ENCODE measurements around the gene RAD9A.

RAD9A gene

DNA sequence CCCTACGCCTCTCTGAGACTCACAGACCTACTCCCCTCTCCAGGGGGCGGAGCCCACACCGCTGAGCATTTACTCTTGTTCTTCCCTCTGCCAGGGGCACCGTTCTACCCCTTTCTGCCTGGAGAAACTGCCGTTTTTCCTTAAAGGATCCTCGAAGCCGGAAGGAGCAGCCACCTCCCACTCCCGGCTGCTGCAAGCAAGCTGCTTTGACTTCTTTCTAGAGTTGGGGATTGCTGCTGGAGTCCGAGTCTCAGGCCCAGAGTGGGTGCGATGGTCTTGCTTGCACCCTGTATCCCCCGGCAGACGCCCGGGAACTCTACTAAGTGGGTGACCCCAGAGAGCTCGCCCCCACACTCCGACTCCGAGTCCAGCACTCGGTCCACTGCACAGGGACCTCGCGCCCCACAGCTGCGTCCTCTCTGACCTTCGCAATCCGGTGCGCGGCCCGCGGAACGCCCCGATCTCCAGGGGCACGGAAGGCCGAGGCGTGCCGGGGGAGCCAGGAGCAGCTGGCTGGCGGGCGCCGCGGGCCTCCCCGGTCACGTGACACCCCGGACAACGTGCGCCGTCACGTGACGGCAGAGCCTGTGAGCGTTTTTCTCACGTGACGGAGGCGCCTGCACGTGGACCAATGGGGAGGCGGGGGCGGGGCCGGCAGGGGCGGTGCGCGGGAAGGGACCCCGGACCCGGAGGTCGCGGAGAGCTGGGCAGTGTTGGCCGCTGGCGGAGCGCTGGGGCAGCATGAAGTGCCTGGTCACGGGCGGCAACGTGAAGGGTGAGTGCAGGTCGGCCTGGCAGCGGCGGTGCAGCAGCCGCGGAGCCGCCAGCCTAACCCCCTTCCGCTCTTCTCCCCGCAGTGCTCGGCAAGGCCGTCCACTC is at the start of gene RAD9A:
Gene RAD9A (plus strand): TSS at position 683 of the 879 bp plus-strand sequence. CDS start 59 bp downstream, at position 742.
- peak; percentile 88 for DNase-seq

DNA sequence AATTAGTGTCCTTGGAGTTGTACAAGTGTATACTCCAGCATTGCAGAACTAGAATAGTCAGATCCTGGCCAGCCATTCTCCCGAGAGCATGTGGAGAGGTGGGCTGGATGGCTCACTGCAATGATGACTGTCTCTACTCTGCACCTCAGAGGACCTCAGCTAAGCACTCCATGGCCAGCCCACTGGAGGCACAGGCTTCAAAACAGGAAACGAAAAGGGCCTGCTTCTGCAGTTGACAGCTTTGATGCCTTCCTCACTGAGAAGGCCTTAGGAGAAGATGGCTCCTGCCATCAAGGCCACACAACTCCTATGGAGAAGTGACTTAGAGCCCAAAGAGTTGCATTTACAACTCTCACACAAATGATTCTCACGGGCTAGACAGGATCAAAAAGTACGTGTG is 47.5 kb upstream of the RAD9A start:
- DNase-seq = no peak

DNA sequence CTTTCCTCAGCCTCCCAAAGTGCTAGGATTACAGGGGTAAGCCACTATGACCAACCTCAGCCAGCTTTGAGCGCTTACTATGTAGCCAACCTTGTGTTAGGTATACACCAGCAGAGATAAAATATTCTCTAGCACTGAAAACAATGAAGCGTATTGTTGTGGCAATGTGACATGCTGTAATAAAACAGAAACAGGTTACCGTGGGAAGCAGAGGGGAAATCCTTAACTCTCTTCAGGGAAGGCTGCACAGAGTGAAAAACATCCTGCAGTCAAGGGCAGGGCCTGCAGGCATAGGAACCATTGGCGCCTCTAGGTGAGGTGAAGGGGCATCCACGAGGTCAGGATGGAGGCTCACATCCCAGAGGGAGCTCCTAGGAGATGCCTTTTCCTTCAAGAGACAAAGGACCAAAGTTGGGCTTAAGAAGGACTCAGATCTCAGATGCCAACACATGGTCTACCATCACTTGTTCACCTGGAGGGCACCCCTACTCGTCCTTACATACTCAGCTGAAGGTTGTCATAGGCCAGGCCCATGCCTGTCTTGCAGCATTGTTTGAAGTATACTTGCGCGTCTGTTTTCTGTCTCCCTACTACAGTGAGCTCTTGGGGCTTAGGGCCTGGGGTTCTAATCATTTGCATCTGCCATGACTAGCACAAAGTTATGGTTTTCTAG is 46.4 kb upstream of the RAD9A start:
- DNase-seq = no peak

DNA sequence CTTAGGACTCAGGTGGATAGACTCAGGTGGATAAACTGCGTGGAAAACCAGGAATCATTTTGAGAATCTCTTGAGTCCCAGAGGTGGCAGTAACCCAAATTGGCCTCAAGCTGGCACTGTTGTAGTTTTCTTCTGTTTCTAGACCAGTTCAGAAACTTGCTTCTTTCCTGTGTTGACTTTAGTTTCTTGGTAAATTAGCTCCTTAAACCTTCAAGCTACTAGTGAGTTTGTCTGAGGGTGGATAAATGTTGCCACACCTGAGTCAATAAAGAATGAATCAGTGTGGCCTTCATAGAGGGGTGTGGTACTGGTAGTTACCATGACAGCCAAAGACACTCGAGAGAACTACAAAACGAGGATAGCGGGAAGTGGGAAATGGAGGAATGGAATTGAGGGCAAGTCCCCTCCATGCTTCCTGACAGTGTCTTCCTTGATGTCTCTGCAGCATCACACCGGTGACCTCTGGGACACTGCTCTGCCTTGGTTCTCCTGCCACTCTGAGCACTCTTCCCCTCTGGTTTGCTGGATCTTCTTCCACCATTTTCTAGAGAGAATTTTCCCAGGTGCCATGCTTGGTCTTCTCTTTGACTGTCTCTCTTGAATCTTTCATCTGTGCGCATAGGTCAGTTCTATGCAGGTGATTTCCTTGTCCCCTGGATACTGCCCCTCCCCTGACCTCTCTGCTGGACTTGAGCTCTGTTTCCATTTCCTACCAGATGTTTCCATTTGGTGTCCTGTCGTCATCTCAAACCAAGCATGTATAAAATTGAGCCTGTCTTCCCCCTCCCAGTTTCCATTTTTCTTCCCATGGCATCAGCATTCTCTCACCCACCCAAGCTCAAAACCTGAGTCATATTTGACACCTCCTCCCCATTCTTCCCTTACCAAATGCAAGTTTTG is 45.6 kb upstream of the RAD9A start:
- no peak for DNase-seq

DNA sequence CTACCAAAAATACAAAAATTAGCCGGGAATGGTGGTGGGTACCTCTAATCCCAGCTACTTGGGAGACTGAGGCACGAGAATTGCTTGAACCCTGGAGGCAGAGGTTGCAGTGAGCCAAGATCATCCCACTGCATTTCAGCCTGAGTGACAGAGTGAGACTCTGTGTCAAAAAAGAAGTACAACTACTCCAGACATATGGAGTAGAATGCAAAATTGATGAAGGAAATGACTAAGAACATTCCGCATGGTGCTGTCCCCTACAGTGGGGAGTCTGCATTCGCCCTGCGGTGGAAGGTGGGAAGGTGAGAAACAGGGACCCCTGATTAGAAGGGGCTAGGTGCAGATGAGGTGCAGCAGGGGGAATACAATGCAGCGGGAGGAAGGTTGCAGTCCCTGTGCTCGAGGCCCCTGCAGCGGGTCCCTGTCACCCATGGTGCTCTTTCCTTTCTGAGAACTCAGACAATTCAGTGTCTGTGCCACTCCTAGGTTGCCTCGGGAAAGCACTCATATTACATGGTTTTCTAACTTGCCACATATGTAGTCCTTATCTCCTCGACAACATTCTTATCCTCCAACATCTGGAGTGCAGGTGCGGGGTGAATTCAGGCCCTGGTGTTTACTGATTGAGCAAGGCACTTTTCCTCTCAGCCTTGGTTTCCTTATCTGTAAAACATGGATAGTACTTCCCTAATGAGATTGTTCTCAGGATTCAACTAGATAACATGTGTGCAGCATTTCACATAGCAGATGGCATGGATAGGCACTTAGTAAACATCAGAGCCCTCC is 43.6 kb upstream of the RAD9A start:
- DNase-seq = peak; percentile 87

DNA sequence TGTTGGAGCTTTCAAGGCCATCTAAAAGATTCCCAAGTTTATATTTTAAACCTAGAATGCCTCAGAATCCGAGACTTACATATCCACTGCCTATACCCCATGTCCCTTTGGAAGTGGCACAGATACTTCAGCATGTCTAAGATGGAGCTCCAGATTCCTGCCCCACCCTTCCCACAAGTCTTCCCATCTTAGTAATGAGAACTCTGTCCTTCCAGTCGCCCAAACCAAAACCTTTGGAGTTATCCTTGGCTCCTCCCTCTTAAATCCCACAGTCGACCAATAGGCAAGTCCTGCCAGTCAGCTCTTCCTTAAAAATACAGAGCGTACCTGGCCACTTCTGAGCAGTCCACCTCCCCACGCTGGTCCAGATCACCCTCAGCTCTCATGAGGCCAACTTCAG is 42.8 kb upstream of the RAD9A start:
- no peak for DNase-seq

DNA sequence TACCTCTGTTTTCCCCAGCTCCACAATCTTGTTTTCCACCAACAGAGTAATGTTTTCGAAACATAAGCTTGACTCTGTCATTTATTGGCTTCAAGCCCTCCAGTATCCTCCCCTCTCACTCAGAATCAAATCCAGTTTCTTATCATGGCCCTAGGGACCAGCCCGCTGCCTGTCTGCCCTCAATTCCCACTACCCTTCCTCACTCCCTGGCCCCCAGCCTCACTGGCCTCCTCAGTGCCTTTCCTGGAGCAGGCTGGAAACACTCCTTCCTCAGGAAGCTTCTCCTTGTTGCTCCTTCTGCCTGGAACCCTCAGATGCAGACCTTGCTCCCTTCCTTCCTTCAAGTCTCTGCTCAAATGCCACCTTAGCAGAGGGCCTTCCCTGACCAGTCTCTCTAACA is 42.3 kb upstream of the RAD9A start:
- no peak for DNase-seq

DNA sequence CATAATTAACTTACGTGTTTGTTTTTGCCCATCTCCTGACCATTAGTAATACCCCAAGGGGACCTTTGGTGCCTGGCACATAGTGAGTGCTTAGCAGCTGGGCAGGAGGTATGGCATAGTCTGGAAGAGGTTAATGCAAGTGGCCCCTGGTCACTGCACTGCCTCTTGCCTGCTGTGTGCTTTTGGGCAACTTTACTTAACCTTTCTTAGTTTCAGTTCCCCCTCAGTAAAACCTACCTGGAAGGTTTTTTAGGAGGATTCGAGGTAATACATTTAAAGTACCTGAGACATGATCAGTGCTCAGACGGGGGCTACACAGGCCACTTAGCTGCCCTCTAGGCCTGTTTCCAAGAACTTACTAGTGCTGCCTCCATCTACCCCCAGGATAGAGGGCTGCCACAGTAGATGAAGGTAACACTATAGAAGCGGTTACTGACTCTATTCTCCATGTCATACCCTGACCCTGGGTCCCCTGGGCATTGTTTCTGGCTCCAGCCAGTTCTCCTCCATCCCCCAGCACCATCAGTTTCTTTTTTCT is 41.8 kb upstream of the RAD9A start:
- DNase-seq = no peak

DNA sequence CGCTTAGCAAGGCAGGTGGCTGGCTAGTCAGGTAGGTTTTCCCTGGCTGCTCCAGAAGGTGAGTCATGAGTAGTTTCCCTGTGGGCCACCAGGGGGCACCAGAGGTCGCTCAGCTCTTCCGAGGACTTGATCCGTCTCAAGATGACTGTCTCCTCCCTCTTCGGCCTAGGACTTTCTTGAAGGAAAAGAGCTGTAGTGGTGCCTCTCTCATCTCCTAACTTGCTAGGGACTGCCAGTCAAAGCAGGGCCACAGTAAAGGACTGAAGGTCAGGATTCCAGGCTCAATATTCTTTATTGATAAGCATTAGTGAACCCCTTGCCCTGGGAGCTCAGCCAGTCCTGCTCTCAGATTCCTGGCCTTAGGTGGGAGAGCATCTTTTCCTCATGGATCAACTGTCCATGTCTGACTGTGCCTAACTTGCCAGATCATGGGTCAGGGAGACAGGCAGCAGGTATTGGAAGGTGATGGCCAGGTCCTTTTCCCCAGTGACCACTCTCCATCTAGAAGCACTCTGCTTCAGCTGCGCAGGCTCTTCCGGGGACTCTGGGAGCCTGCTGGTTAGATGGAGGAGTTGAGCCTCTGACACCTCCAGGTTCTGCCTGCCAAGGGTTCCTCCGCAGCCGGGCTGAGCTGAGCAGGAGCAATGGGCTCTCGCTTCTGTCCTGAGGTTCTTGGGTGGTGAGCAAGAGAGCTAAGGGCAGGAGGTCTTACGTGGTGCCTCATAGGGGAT is 40.3 kb upstream of the RAD9A start:
- peak; percentile 73 for DNase-seq

DNA sequence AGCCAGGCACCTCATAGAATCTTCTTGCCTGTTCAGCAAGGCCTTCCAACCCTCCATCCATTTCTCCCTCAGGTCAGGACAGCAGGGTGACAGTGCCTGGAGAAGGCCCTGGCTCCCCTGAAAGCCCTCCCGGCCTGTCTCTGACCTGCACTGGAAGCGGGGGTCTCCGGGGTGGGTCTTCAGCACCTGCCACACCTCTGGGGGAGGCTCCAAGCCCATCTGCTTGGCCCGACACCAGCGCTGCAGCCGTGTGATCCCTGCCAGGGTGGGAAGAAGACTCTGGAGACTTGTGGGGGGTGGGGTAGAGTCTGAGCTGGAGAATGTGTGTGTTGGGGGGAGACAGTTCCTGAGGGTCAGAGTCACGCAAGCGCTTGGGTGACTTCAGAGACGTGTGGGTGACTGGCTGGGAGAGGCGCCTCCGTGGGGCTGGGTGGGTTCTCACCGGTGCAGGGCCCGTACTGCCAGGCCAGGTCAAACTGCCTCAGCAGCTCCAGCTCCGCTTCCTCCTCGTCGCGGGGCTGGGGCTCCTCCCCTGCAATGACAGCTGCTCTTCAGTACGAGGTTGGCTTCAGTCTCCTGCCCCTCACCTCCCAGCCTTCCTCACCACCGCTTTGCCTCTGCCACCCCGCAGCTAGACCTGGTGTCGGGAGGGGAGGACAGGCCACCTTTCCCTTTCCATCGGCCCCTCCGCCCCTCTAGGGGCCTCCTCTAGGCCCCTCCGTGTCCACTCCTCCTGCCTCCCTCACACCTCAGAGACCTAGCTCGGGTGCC is 39.1 kb upstream of the RAD9A start:
- DNase-seq = peak; percentile 57

DNA sequence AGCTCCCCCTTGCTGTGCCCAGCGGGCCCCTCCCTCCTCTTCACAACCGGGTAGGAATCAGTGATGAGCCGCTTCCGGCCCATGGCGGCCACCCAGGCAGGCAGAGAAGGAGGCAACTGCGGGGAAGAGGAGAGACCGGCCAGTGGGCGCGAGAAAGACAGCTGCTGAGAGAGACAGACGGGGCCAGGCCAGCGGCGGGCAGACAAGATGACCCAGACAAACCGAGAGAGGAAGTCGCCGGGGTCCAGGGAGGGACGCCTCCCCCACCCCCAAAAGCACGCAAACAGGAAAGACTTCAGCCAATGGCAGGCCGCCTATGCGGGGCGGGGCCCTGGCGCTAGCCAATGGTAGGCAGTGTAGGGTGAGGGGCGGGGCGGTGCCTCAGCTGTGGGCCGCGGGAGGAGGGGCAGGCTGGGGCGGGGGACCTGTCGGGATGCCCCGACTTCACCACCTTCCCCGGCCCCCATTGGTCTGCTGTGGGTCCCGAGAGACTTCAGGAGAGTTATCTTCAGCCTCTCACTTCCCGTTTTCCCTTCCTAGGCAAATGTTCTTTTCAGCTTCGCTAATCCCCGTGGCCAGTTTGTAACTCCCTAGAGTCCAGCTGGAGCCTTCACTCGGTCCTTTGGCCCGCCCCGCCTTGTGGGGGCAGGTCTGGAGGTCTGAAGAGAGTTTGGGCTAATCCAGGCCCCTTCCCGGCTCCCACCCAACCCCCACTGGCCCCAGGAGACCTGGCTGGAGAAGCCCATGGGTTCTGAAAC is 38.3 kb upstream of the RAD9A start, which contains the start of gene POLD4:
Gene POLD4 (minus strand): TSS at position 230 of the 758 bp plus-strand sequence. CDS start 147 bp downstream, at position 83.
- peak; percentile 86 for DNase-seq

DNA sequence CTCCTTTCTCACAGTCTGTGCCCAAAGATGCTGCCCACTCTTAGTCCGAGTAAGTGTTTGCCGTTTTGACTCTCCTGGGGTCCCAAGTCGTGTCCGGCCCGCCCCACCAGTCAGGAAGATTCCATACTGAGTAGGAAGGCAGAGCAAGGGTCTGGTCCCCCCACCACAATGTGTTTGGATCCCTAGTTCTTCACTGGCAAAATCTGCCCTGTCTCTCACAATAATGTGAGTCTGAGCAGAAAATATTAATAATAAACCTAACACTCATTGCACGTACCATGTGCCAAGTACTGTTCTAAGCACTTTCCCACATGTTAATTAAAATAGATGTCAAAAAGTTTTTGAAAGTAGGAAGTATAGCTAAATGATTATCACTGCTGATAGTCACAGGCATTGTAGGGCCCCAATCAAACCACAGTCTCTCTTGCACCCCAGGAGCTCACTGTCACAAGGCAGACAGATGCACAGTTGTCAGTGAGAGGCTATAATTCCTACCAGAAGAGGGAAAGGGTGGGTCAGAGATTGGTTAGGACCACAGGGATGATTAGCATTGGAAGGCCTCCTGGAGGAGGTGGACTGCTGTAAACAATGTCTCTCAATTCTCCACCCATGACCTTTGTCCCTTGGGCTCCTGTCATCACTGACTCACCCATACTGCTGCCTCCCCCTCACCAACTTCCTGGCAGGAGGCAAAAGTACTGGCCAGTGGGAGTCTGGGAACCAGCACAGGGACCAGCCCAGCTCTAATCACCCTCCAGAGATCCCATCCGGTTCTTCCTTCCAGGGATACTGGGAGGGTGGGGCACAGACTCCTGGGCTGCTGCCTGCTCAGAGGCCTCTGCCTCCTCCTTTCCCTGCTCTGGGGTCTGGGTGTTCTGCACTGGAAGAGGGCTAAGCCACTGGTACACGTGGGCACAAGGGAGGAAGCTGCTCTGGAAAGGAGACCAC is 37.4 kb upstream of the RAD9A start:
- DNase-seq = no peak

DNA sequence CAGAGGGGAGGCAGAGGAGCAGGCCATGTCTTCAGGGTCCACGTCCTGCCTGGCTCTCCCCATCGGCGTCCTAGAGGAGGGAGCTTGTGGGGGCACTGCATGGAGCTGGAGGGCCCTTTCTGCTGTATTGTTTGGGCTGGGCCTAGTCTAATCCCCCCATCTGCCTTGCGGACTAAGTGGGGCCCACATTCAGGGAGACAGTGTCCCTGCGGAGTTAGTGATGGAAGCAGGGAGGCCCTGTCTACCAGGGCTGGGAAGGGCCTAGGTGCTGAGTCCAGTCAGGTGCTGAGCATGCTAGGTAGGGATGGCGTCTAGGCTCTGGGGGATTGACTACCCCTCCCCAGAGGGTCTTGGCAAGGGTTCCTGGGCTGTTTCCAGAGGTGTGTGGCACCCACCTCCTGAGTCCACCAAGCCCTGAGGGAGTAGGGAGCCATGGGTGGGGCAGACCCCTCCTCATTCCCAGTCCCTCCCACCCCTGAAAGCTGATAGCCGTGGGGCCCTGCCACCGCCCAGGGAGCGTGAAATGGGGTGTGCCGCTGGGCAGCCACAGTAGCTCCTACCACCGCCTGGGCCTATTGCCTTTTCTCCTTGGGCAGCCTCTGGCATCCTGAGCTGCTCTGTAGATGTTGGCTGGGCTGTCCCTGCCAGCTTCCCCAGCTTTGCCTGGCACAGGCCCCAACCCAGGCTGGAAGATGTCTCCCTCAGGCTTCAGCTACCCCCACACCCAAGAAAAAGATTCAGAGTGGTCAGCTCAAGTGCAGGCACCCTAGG is 36.6 kb upstream of the RAD9A start:
- DNase-seq = no peak

DNA sequence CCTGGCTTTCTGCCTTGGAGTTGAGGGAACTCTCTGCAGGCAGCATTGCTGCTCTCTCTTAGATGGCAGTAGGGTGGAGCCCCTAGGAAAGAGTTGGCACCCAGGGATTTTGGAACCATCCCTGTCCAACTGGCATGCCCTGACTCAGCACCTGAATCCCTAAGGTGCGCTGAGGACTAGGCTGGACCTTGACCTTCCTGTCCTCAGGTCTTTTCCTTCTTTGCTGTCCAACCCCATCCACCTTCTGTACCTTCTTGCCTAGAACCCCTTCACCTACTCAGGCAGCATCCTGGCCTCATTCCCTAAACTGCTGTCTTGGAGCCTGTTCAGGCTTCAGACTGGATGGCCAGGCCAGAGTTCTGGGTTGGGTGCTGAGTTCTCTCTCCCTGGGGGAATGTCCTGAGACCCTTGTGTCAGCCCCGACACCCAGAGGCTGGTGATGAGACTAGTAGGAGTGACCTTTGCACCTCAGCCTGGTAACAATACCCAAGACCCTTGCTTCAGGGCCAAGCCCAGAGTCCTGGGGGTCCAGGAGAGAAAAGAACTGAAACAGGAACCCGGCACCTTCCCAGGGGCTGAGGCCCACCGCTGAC is 35.9 kb upstream of the RAD9A start:
- DNase-seq = no peak

DNA sequence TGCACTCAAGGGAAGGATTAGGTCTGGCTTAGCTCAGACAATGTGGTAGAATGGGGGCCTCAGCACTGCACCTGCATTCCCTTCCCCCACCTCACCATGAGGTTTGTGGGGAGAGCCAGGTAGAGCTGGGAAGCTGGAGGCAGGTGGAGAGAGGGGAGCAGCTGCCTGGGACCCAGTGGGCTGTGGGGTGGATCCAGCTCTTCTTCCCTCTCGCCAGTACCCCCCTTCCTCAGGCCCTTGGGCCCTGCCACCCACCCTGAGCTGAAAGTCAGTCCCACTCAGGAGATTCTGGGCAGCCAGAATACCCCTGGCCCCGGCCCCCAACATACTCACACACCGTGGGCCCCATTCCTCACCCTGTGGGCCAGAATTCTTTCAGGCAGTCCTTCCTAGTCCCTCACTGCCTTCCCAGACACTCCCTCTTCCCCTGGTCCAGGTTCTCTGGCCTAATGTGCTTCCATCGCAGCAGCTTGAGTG is 35.4 kb upstream of the RAD9A start:
- no peak for DNase-seq

DNA sequence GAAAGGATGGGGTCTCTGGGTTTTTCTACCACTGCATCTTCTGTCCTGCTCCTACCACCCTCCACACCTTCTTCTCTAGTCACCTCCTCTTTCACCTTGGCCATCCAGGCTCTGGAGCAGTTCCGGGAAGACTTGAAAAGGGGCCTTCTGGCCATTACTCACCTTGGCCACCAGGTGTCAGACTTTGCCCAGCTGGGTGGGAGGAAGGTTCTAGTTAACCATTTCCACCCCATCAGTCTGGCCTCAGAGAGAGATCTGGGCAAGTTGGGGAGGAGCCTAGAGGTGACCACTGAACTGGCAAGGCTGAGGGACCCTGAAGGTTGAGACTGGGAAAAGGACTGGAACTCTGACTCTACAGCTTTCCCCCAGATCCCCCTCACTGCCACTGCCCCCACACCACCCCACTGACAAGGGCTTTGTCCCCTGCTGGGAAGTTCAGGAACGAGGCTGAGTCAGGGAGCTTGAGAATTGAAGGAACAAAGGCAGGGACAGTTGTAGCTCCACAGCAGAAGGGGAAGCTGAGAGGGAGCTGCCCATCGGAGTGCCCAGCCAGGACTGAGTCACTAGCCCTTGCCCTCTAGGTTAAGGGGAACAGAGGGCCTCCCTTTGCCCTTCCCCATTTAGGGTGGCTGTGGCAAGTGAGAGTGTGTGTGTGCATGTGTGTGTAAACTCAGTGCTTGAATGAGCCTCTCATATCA is 34.8 kb upstream of the RAD9A start:
- peak; percentile 59 for DNase-seq
